ENCODE measurements around the gene NOB1. TPM values are rescaled to one million over a fixed set of nuclear protein-coding genes. Genes with fewer than 3 reads are reported as not detected.

NOB1 gene
- total and polyA plus RNA-seq, 4 donors: 6.9 to 19.7 (median 12.5) TPM

GRCh38 chr16:69693916-69694315 is 60.8 kb downstream of the NOB1 start (continued):
- TF ChIP-seq ZBTB33 (IDR thresholded peaks at IDR 0.05) (no peak), ATF3 (IDR thresholded peaks at IDR 0.05) (no peak), FOXA2 (IDR thresholded peaks at IDR 0.05) (no peak), EGR1 (IDR thresholded peaks at IDR 0.05; ENCODE audit: low read depth in 2 of 2) (no peak), YY1 (IDR thresholded peaks at IDR 0.05) (no peak)

GRCh38 chr16:69691980-69692911 is 62.5 kb downstream of the NOB1 start:
- Histone ChIP-seq H3K36me3 (ENCODE audit: control insufficient read depth in 4 of 4, insufficient read depth in 3 of 4, low read depth in 1 of 4, low read length in 3 of 4) (peaks cover 15 to 60% (median 51%) of the 10 kb centered on the region in 4 donors), H3K27me3 (ENCODE audit: control insufficient read depth in 4 of 4, insufficient read depth in 4 of 4, low read length in 3 of 4) (no peaks in the 10 kb centered on the region), H3K27ac (ENCODE audit: low read depth in 1 of 2, low read length in 2 of 2) (no peak overlapping the region), H3K9ac (ENCODE audit: low read depth in 1 of 2, low read length in 2 of 2) (no peak overlapping the region), H3K4me1 (ENCODE audit: control insufficient read depth in 4 of 4, insufficient read depth in 4 of 4, low read length in 3 of 4) (no peaks in the 10 kb centered on the region), H3K4me3 (ENCODE audit: low read depth in 1 of 3, low read length in 3 of 3) (no peak overlapping the region), H3K9me3 (ENCODE audit: control insufficient read depth in 4 of 4, low read length in 3 of 4) (no peaks in the 10 kb centered on the region)
- DNase-seq (ENCODE audit: low spot score): no peak
- TF ChIP-seq JUND (IDR thresholded peaks at IDR 0.05) (no peak), FOXA1 (IDR thresholded peaks at IDR 0.05) (no peak), MAX (IDR thresholded peaks at IDR 0.05) (no peak), YY1 (IDR thresholded peaks at IDR 0.05) (no peak), ZBTB33 (IDR thresholded peaks at IDR 0.05) (no peak), RXRA (IDR thresholded peaks at IDR 0.05) (no peak), HNF4G (IDR thresholded peaks at IDR 0.05) (no peak), ATF3 (IDR thresholded peaks at IDR 0.05) (no peak), TAF1 (conservative IDR thresholded peaks at IDR 0.05) (no peak), HNF4A (conservative IDR thresholded peaks at IDR 0.05) (no peak), EGR1 (IDR thresholded peaks at IDR 0.05; ENCODE audit: low read depth in 2 of 2) (no peak), RAD21 (IDR thresholded peaks at IDR 0.05) (no peak), REST (IDR thresholded peaks at IDR 0.05) (no peak), SP1 (IDR thresholded peaks at IDR 0.05) (no peak), FOXA2 (IDR thresholded peaks at IDR 0.05) (no peak), GABPA (IDR thresholded peaks at IDR 0.05 in 1 of 2, conservative IDR thresholded peaks at IDR 0.05 in 1 of 2) (no peak), CTCF (IDR thresholded peaks at IDR 0.05; ENCODE audit: low read depth, low read length, missing input control) (no peak), NR2F2 (IDR thresholded peaks at IDR 0.05) (no peak)
- 92% methylated on average over 4 of the region's 4 CpGs for WGBS

Measured in liver (tissue), 9 donors.